Glutamatergic neuron (in vitro differentiated cells): Measurements from ENCODE around the gene SPTLC2. TPM values are rescaled to one million over a fixed set of nuclear protein-coding genes. Genes with fewer than 3 reads are reported as not detected.

Source experiments
- DNase-seq: peaks from one replicate; pipeline ENCODE4 v3.0.0; 2022
- H3K27ac Mint-ChIP-seq: one replicate; pipeline ENCODE4 v1.8.0; 2020; ENCODE audit warnings: mild to moderate bottlenecking, mixed read lengths, inconsistent platforms; ENCODE audit not compliant: unreplicated experiment
- H3K27me3 Mint-ChIP-seq: one replicate; pipeline ENCODE4 v1.8.0; 2020; ENCODE audit warnings: mild to moderate bottlenecking, moderate library complexity, mixed read lengths, inconsistent platforms; ENCODE audit not compliant: unreplicated experiment
- H3K36me3 Mint-ChIP-seq: one replicate; pipeline ENCODE4 v1.8.0; 2020; ENCODE audit warnings: mild to moderate bottlenecking, mixed read lengths, inconsistent platforms; ENCODE audit not compliant: unreplicated experiment
- H3K4me1 Mint-ChIP-seq: one replicate; pipeline ENCODE4 v1.8.0; 2020; ENCODE audit warnings: mild to moderate bottlenecking, low read depth, mixed read lengths, inconsistent platforms; ENCODE audit not compliant: unreplicated experiment
- H3K4me3 Mint-ChIP-seq: one replicate; pipeline ENCODE4 v1.8.0; 2020; ENCODE audit warnings: mild to moderate bottlenecking, mixed read lengths, inconsistent platforms; ENCODE audit not compliant: unreplicated experiment
- H3K9me3 Mint-ChIP-seq: one replicate; pipeline ENCODE4 v1.8.0; 2020; ENCODE audit warnings: mild to moderate bottlenecking, moderate library complexity, mixed read lengths, inconsistent platforms; ENCODE audit not compliant: unreplicated experiment
- CTCF ChIP-seq: fragments of 200-600 bp; sonication (generic); IDR thresholded peaks from one replicate; pipeline ENCODE4 v1.5.0; 2021; ENCODE audit not compliant: partially characterized antibody, unreplicated experiment
- total RNA-seq: library from RNA; stranded (reverse); fragmentation: NEBNext Ultra II Directional; extraction: Animal tissue kit (Norgen Biotek cat#: 25700); gene quantifications from one replicate; pipeline ENCODE4 v1.2.1, GENCODE V29; 2021; ENCODE audit not compliant: unreplicated experiment

SPTLC2 gene
- total RNA-seq, 1 donor from 2014 or later = 33.9 TPM

GRCh38 chr14:77580477-77580876 lies 36.0 kb downstream of the SPTLC2 start:
- no peak for TF ChIP-seq CTCF
- H3K36me3 Mint-ChIP-seq = no peaks in the 10 kb centered on the region
- no peak overlapping the region for H3K4me3 Mint-ChIP-seq
- no peak overlapping the region for H3K27ac Mint-ChIP-seq
- no peaks in the 10 kb centered on the region for H3K4me1 Mint-ChIP-seq
- DNase-seq = no peak
- H3K27me3 Mint-ChIP-seq = no peaks in the 10 kb centered on the region
- no peaks in the 10 kb centered on the region for H3K9me3 Mint-ChIP-seq

- no peaks in the 10 kb centered on the region for H3K4me1 Mint-ChIP-seq
- no peak overlapping the region for H3K4me3 Mint-ChIP-seq
- no peak overlapping the region for H3K27ac Mint-ChIP-seq
- H3K36me3 Mint-ChIP-seq = no peaks in the 10 kb centered on the region
- no peaks in the 10 kb centered on the region for H3K9me3 Mint-ChIP-seq
- no peak for DNase-seq
- TF ChIP-seq CTCF = no peak
- no peaks in the 10 kb centered on the region for H3K27me3 Mint-ChIP-seq
These were observed 36.7 kb downstream of the SPTLC2 start for GRCh38 chr14:77579780-77580179.

- no peaks in the 10 kb centered on the region for H3K36me3 Mint-ChIP-seq
- H3K4me1 Mint-ChIP-seq = no peaks in the 10 kb centered on the region
- H3K27me3 Mint-ChIP-seq = no peaks in the 10 kb centered on the region
- H3K4me3 Mint-ChIP-seq = no peak overlapping the region
- DNase-seq = no peak
- TF ChIP-seq CTCF = no peak
- no peak overlapping the region for H3K27ac Mint-ChIP-seq
- H3K9me3 Mint-ChIP-seq = no peaks in the 10 kb centered on the region
These were observed 37.4 kb downstream of the SPTLC2 start for GRCh38 chr14:77579065-77579464.

GRCh38 chr14:77574446-77575115 lies 41.9 kb downstream of the SPTLC2 start:
- no peak overlapping the region for H3K4me3 Mint-ChIP-seq
- H3K36me3 Mint-ChIP-seq = no peaks in the 10 kb centered on the region
- TF ChIP-seq CTCF = no peak
- H3K4me1 Mint-ChIP-seq = no peaks in the 10 kb centered on the region
- H3K27me3 Mint-ChIP-seq = no peaks in the 10 kb centered on the region
- DNase-seq = no peak
- peaks cover 4% of the 10 kb centered on the region for H3K9me3 Mint-ChIP-seq
- H3K27ac Mint-ChIP-seq = no peak overlapping the region

- Mint-ChIP-seq H3K9me3 (peaks cover 4% of the 10 kb centered on the region), H3K36me3 (no peaks in the 10 kb centered on the region), H3K4me3 (no peak overlapping the region), H3K27me3 (no peaks in the 10 kb centered on the region), H3K27ac (no peak overlapping the region), H3K4me1 (no peaks in the 10 kb centered on the region)
- no peak for DNase-seq
- TF ChIP-seq CTCF = no peak
These were observed 42.5 kb downstream of the SPTLC2 start for GRCh38 chr14:77573964-77574363.
